Measurements from ENCODE around the gene BCAS1.

GRCh38 chr20:53911301-53911700, 159.1 kb downstream of the BCAS1 start:
- TF ChIP-seq SUZ12 (IDR thresholded peaks at IDR 0.05; ENCODE audit: extremely low read depth, insufficient read depth, insufficient read length) = no peak
- TF ChIP-seq YY1 (IDR thresholded peaks at IDR 0.05; ENCODE audit: insufficient read depth, insufficient read length) = no peak
- no peak for TF ChIP-seq ZNF274 (IDR thresholded peaks at IDR 0.05; ENCODE audit: low read depth, low read length)

Data from NT2/D1 (cell line).